ENCODE data around the gene ZSCAN12. TPM values are rescaled to one million over a fixed set of nuclear protein-coding genes. Genes with fewer than 3 reads are reported as not detected.

The ZSCAN12 gene
- total and polyA plus RNA-seq, 2 of the 13 experiments (the other 11 are each of a cell fraction or from before 2014, with no cell fraction given) = 2.8 to 8.9 TPM

GRCh38 chr6:28446818-28447511 lies 47.4 kb upstream of the ZSCAN12 start:
- Histone ChIP-seq H3K4me2 (ENCODE audit: low read depth, low read length) (peak overlapping the region; percentile 60), H3K79me2 (ENCODE audit: insufficient read depth, low read length) (no peaks in the 10 kb centered on the region), H3K4me3 (replicated peaks in 1 of 3; ENCODE audit: insufficient read depth in 1 of 3, low read depth in 2 of 3, low read length in 3 of 3) (peak overlapping the region; percentile 37 to 64 (median 56)), H3K27ac (ENCODE audit: extremely low read length, insufficient read depth, low read length) (no peak overlapping the region), H3K36me3 (replicated peaks in 1 of 2; ENCODE audit: control insufficient read depth in 1 of 2, insufficient read depth in 2 of 2, low read length in 2 of 2) (no peaks in the 10 kb centered on the region), H2AFZ (ENCODE audit: low read length) (peak overlapping the region; percentile 39), H3K9ac (ENCODE audit: insufficient read depth, low read depth, low read length) (no peak overlapping the region), H4K20me1 (ENCODE audit: insufficient read depth, low read length) (no peaks in the 10 kb centered on the region), H3K27me3 (ENCODE audit: control insufficient read depth in 1 of 2, insufficient read depth in 2 of 2, low read length in 2 of 2) (peaks cover 0 to 14% of the 10 kb centered on the region in 2 experiments; a peak in 2 of 5 replicates), H3K4me1 (ENCODE audit: insufficient read depth, low read length) (no peaks in the 10 kb centered on the region), H3K9me3 (ENCODE audit: low read length) (no peaks in the 10 kb centered on the region)
- no peak for DNase-seq (ENCODE audit: low spot score)
- in situ Hi-C loops (cut with HindIII; ENCODE audit: extremely low pct_ligation_motif_present, low pct_unique_long_range_greater_than_20kb) = no loop called here
- intact Hi-C loops (cut with micrococcal nuclease; ENCODE audit: unreplicated experiment) = no loop called here
- ChIA-PET CTCF (ENCODE audit: low intra/inter-chr PET ratio, low total read pairs) (no interaction called here), POLR2A (no interaction called here)
- peak; percentile 74 for ATAC-seq
- FAIRE-seq = no peak
- WGBS (ENCODE audit: low lambda C conversion rate) = 21% methylated on average over 34 of the region's 36 CpGs
- BruUV-seq (replicated peaks) = no TSS peak
- TF ChIP-seq ATF1 (CRISPR knock-in tag; IDR thresholded peaks at IDR 0.05) = no peak
- no peak for TF ChIP-seq ZNF616 (CRISPR knock-in tag; IDR thresholded peaks at IDR 0.05; ENCODE audit: low read depth)
- TF ChIP-seq HDAC1 (CRISPR knock-in tag; IDR thresholded peaks at IDR 0.05) = 0 out of 2 replicates have a peak, but pooled peaks have one; percentile 29
- no peak for TF ChIP-seq ZMYM2 (CRISPR knock-in tag; IDR thresholded peaks at IDR 0.05)
- peak; percentile 42; the same call in 1 of the 2 replicates for TF ChIP-seq ZNF574 (CRISPR knock-in tag; IDR thresholded peaks at IDR 0.05)
- no peak for TF ChIP-seq FOXP4 (CRISPR knock-in tag; IDR thresholded peaks at IDR 0.05)
- TF ChIP-seq ZNF280B (CRISPR knock-in tag; IDR thresholded peaks at IDR 0.05; ENCODE audit: borderline replicate concordance) = 0 out of 2 replicates have a peak, but pooled peaks have one; percentile 33
- TF ChIP-seq CBX2 (IDR thresholded peaks at IDR 0.05; ENCODE audit: low read depth, low read length) = no peak
- TF ChIP-seq CBX2 (CRISPR knock-in tag; IDR thresholded peaks at IDR 0.05; ENCODE audit: low read depth) = 0 out of 2 replicates have a peak, but pooled peaks have one; percentile 60
- peak; percentile 34; the same call in 1 of the 2 replicates for TF ChIP-seq GABPB1 (CRISPR knock-in tag; IDR thresholded peaks at IDR 0.05)
- TF ChIP-seq ZNF768 (CRISPR knock-in tag; IDR thresholded peaks at IDR 0.05) = peak; percentile 44; the same call in 1 of the 2 replicates
- no peak for TF ChIP-seq ZNF761 (CRISPR knock-in tag; conservative IDR thresholded peaks at IDR 0.05)
- peak; percentile 45 for TF ChIP-seq ZNF687 (CRISPR knock-in tag; IDR thresholded peaks at IDR 0.05)

All from HepG2 (cell line).